HT-29 (cell line): ENCODE results near the gene FHL5. TPM values are rescaled to one million over a fixed set of nuclear protein-coding genes. Genes with fewer than 3 reads are reported as not detected.
"Not testable (repeated sequence)": the region's sequence is repeated elsewhere in the genome, so short reads cannot be mapped to it uniquely, and the experiment has no call there.

Experiments used
- DNase-seq: peaks from one replicate; pipeline ENCODE4 v3.0.0-alpha.2; 2015; ENCODE audit warnings: low spot score
- small RNA-seq: library from RNA; depleted of rRNA; stranded (forward); fragments of <200 nt; gene quantifications from one replicate; pipeline ENCODE3, GENCODE V24; 2014
- total RNA-seq: library from RNA; depleted of rRNA; stranded (reverse); fragments of >200 nt; shearing (Covaris generic); gene quantifications from 2 replicates; pipeline ENCODE4 v1.2.3, GENCODE V29; 2014; rRNA removed

Gene FHL5
- total RNA-seq, 1 experiment from 2014 or later = not detected

- no peak for DNase-seq
Measured at GRCh38 chr6:96610019-96610418, 47.1 kb downstream of the FHL5 start.

DNA sequence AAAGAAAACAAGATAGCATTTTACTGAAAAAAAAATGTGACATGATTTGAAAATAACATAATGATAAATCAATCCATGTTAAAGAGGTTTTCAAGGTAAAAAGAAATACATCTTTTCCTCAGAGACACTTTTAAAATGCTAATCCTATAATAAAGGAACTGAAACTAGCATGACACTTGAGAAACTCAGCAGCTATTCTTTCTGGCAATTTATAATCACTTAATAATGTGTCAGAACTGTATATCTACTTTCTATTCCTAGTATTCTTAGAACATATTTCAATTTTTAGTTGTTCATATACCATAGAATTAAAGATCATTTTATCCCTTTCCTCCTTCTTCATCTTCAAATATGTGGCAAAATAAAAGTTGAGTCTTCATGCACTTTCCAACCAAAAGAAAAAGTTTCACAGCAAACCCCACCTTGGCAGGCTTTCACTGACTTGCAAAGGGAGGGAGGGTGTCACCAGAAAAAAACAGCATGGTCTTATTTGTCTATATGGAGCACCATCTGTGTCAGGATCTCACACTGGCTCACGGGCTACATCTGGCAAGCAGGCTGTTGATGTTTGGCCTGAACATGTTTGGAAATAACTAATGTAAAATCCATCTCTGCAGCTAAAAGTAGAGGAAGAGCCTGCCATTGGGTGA lies 48.5 kb downstream of the FHL5 start:
- no peak for DNase-seq

DNA sequence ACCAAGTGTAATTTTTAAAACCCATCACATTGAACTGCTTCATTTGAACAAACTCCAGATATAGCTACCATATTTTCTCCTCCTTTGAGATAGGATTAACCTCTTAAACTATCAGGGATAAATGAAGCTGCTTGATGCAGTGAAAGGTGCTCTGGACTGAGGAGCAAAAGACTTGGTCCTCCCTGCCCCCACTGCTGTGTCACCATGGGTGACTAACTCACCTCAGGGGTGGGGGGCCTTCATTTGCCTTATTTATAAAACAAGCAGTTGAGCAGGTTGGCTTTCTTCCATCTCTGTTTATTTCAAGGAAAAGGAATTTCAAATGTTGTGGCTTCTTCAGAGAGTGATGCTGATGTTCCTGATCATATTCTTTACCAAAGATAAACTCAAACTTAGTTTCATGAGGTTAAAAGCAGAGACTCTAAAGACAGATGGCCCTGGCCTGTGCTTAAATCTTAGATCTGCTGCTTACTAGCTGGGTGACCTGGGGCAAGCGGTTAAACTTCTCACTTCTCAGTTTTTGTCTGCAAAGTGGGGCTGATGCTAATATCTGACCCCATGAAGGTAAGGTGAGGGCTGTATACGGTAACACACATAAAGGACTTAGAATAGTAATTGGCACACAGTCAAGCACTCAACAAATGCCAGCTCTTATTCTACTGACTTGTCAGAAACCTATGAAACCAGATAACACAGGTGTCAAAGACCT lies 50.5 kb downstream of the FHL5 start:
- DNase-seq = no peak

GRCh38 chr6:96620851-96621250 lies 57.9 kb downstream of the FHL5 start:
- DNase-seq = no peak

- DNase-seq = no peak
Measured at GRCh38 chr6:96621983-96622382, 59.1 kb downstream of the FHL5 start.

- no peak for DNase-seq
Measured at GRCh38 chr6:96624957-96625356, 62.0 kb downstream of the FHL5 start.

DNA sequence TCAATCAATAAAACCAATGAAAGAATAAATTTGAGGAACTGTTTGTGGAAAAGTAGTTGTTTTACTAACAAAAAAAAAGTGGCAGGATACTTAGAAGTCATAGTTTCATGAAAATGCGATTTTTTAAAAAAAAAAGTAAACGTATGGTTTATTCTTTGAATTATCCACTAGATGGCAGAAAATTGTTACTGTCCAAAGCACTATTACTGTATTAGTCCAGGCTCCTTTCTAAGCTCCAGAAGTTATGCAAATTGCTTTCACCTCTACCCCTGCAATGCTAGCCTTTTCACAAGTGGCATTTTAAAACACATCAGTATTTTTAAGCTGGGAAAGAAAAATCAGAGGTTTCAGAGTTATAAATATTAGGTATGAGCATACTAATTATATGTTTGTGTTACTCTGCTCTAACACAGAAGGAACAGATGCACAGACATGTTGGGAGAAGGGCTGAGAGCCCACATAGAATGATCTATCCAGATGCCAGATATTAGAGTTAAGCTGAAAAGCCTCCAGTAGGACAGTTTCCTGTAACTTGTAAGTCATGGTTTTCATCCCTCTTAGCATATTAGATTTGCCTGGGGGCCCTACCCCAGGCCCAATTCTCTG lies 63.9 kb downstream of the FHL5 start:
- DNase-seq = peak; percentile 18

DNA sequence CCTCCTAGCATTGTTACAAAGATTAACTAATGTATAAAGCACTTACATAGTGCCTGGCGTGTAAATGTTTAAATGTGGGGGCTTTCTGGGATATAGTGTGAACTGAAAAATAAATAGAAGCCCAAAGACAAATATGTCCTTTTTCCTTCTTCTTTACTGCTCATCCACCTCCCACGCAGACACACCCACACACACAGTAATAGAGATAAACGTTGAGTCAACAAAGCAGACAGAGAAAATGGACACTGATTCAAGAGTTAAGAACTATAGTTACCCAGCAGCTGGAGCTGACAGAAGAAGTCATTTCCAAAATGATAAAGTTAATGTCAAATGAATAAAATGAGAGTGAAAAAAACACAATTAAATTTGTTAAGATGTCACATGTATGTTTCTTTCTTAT lies 68.3 kb downstream of the FHL5 start:
- DNase-seq = no peak

- not testable (repeated sequence) for DNase-seq
Measured at GRCh38 chr6:96637979-96638378, 75.1 kb downstream of the FHL5 start.

GRCh38 chr6:96645106-96645505 lies 82.2 kb downstream of the FHL5 start:
- DNase-seq = no peak

DNA sequence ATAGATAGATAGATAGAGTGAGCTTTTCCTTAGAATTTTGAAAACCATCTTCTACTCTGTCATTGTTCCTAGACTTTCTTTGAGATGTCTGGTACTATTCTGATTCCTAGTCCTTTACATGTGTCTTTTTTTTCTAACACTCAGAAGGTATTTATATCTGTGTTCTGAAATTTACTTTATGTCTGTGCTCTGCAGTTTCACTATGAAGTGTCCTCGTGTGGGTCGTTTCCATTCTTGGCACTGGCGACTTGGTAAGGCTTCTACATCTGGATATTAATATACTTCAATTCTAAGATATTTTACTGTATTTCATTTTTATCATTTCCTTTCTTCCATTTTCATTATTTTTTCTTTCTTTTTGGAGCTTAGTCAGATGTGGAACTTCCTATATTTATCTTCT lies 87.0 kb downstream of the FHL5 start:
- no peak for DNase-seq

- no peak for DNase-seq
Measured at GRCh38 chr6:96651816-96652215, 88.9 kb downstream of the FHL5 start.

- DNase-seq = no peak
Measured at GRCh38 chr6:96652552-96652951, 89.6 kb downstream of the FHL5 start.

- no peak for DNase-seq
Measured at GRCh38 chr6:96653181-96653580, 90.3 kb downstream of the FHL5 start.

GRCh38 chr6:96656567-96656966 lies 93.6 kb downstream of the FHL5 start:
- DNase-seq = no peak

- no peak for DNase-seq
Measured at GRCh38 chr6:96657344-96657743, 94.4 kb downstream of the FHL5 start.

- DNase-seq = no peak
Measured at GRCh38 chr6:96659084-96659845, 96.3 kb downstream of the FHL5 start.

Small RNA genes lying within 50 kb of the gene (small RNA-seq; reads per million reads assigned to genes)
- not detected for gene RNU4-70P

Other genes starting within 250 kb of the FHL5 start
- 4.3 and 5.0 TPM in 2 replicates for gene UFL1, start 41.3 kb upstream of the FHL5 start, total RNA-seq